Measurements from ENCODE around the gene ARL15. TPM values are rescaled to one million over a fixed set of nuclear protein-coding genes. Genes with fewer than 3 reads are reported as not detected.

ARL15 gene
- total RNA-seq, 1 experiment from 2014 or later = 13.0 TPM

DNA sequence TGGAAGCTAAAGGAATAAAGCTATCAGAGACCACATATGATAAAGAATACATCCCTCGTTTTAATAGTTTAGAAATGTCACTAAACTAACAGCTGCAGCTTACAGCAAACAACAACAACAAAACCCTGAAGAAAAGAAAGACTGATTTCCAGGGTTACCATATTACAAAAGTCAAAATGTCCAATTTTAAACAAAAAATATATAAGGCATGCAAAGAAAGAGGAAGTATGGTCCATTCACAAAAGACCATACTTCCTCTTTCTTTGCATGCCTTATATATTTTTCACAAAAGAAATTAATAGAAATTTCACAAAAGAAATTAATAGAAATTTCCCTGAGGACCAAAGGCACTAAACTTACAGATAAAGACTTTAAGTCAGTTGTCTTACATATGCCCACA is 354.2 kb downstream of the ARL15 start:
- Histone ChIP-seq H3T11ph (ENCODE audit: low read length) (no peak overlapping the region), H4K8ac (replicated peaks; ENCODE audit: insufficient read length, low read depth, low read length) (no peak overlapping the region), H3K4me1 (ENCODE audit: insufficient read depth, low read length) (no peaks in the 10 kb centered on the region), H4K91ac (ENCODE audit: insufficient read length, low read depth, low read length) (no peak overlapping the region), H2BK5ac (ENCODE audit: insufficient read length, low read length) (no peak overlapping the region), H2AFZ (ENCODE audit: low read length) (no peak overlapping the region), H4K20me1 (ENCODE audit: control insufficient read depth, insufficient read depth, insufficient read length) (no peaks in the 10 kb centered on the region), H2BK15ac (ENCODE audit: low read depth, low read length) (no peak overlapping the region), H3K23ac (ENCODE audit: insufficient read length, low read depth, low read length) (no peak overlapping the region), H4K5ac (ENCODE audit: insufficient read length, low read depth, low read length) (no peak overlapping the region), H2BK120ac (ENCODE audit: low read depth, low read length, poor library complexity, severe bottlenecking) (no peak overlapping the region), H2BK12ac (ENCODE audit: insufficient read length, low read depth, low read length) (no peak overlapping the region), H3K4me2 (ENCODE audit: insufficient read depth, insufficient read length, low read length) (no peak overlapping the region), H3K9me3 (ENCODE audit: control insufficient read depth, low read depth, low read length) (no peaks in the 10 kb centered on the region), H2BK20ac (ENCODE audit: low read depth, low read length, poor library complexity, severe bottlenecking) (no peak overlapping the region), H3K79me2 (ENCODE audit: insufficient read depth, low read length) (no peaks in the 10 kb centered on the region), H3K79me1 (ENCODE audit: insufficient read depth, low read depth, low read length, poor library complexity, severe bottlenecking) (no peaks in the 10 kb centered on the region), H3K23me2 (ENCODE audit: insufficient read length, low read depth, low read length, poor library complexity, severe bottlenecking) (no peaks in the 10 kb centered on the region), H3K56ac (ENCODE audit: insufficient read length, low read depth, low read length) (no peak overlapping the region), H3K27ac (ENCODE audit: insufficient read length, low read depth, low read length) (no peak overlapping the region), H3K9ac (ENCODE audit: extremely low read depth, insufficient read length, low read length) (no peak overlapping the region), H3K14ac (ENCODE audit: insufficient read depth, low read length) (no peak overlapping the region), H3K18ac (ENCODE audit: insufficient read length, low read depth, low read length) (no peak overlapping the region), H2AK5ac (ENCODE audit: insufficient read length, low read length) (no peak overlapping the region), H3K4ac (ENCODE audit: low read depth, low read length) (no peak overlapping the region), H3K27me3 (ENCODE audit: insufficient read depth, low read length) (no peaks in the 10 kb centered on the region)
- Mint-ChIP-seq H3K9me3 (peaks cover 11 to 16% of the 10 kb centered on the region in 2 experiments), H3K4me1 (peaks cover 12 to 14% of the 10 kb centered on the region in 2 experiments), H3K27me3 (ENCODE audit: low read depth) (no peaks in the 10 kb centered on the region), H3K4me3 (no peak overlapping the region), H3K36me3 (ENCODE audit: insufficient read depth in 1 of 3, low read depth in 3 of 3) (peaks cover 9 to 26% (median 9%) of the 10 kb centered on the region in 3 experiments), H3K27ac (no peak overlapping the region)
- no peak for DNase-seq
- TF ChIP-seq, protein P1, sequence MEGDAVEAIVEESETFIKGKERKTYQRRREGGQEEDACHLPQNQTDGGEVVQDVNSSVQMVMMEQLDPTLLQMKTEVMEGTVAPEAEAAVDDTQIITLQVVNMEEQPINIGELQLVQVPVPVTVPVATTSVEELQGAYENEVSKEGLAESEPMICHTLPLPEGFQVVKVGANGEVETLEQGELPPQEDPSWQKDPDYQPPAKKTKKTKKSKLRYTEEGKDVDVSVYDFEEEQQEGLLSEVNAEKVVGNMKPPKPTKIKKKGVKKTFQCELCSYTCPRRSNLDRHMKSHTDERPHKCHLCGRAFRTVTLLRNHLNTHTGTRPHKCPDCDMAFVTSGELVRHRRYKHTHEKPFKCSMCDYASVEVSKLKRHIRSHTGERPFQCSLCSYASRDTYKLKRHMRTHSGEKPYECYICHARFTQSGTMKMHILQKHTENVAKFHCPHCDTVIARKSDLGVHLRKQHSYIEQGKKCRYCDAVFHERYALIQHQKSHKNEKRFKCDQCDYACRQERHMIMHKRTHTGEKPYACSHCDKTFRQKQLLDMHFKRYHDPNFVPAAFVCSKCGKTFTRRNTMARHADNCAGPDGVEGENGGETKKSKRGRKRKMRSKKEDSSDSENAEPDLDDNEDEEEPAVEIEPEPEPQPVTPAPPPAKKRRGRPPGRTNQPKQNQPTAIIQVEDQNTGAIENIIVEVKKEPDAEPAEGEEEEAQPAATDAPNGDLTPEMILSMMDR (conservative IDR thresholded peaks at IDR 0.05) = no peak
- WGBS (ENCODE audit: extremely low coverage, insufficient read length, low lambda C conversion rate) = no CpG with 5 or more reads among the region's 1 CpG
